HUES48 (cell line): ENCODE data around the gene TXNRD1.

Source experiments
- H3K27ac ChIP-seq: one replicate; pipeline ENCODE4 v1.7.0; 2013; ENCODE audit warnings: low read depth, low read length, inconsistent platforms
- H3K27me3 ChIP-seq: 2 replicates; pipeline ENCODE4 v1.6.1; 2013; ENCODE audit warnings: mild to moderate bottlenecking, low read length; ENCODE audit not compliant: control insufficient read depth, insufficient read depth
- H3K36me3 ChIP-seq: 2 replicates; pipeline ENCODE4 v1.6.1; 2013; ENCODE audit warnings: low read length; ENCODE audit not compliant: control insufficient read depth, insufficient read depth
- H3K4me1 ChIP-seq: 2 replicates; pipeline ENCODE4 v1.6.1; 2013; ENCODE audit warnings: mild to moderate bottlenecking, low read length; ENCODE audit not compliant: control insufficient read depth, insufficient read depth
- H3K4me3 ChIP-seq: 2 replicates; pipeline ENCODE4 v1.5.1; 2013; ENCODE audit warnings: mild to moderate bottlenecking, low read depth, low read length
- H3K9ac ChIP-seq: 2 replicates; pipeline ENCODE4 v1.6.1; 2013; ENCODE audit warnings: mild to moderate bottlenecking, low read depth, low read length, moderate library complexity
- H3K9me3 ChIP-seq: 2 replicates; pipeline ENCODE4 v1.6.1; 2013; ENCODE audit warnings: low read length; ENCODE audit not compliant: control insufficient read depth, insufficient read depth

Gene TXNRD1

GRCh38 chr12:104281636-104282035 lies 66.1 kb downstream of the TXNRD1 start:
- peaks cover 12% of the 10 kb centered on the region for H3K4me1 ChIP-seq
- H3K9me3 ChIP-seq = no peaks in the 10 kb centered on the region
- no peaks in the 10 kb centered on the region for H3K27me3 ChIP-seq
- no peak overlapping the region for H3K27ac ChIP-seq
- H3K9ac ChIP-seq = no peak overlapping the region
- no peaks in the 10 kb centered on the region for H3K36me3 ChIP-seq
- no peak overlapping the region for H3K4me3 ChIP-seq

GRCh38 chr12:104282109-104282508 lies 66.5 kb downstream of the TXNRD1 start:
- no peak overlapping the region for H3K9ac ChIP-seq
- no peaks in the 10 kb centered on the region for H3K27me3 ChIP-seq
- H3K4me3 ChIP-seq = no peak overlapping the region

GRCh38 chr12:104285740-104286515 lies 70.3 kb downstream of the TXNRD1 start:
- Histone ChIP-seq H3K4me3 (peak overlapping the region; percentile 91; the same call in 1 of the 2 replicates), H3K4me1 (peaks cover 19% of the 10 kb centered on the region), H3K9me3 (no peaks in the 10 kb centered on the region), H3K36me3 (peaks cover 7% of the 10 kb centered on the region; the same call in 1 of the 2 replicates), H3K27ac (peak overlapping the region; percentile 99), H3K27me3 (no peaks in the 10 kb centered on the region), H3K9ac (peak overlapping the region; percentile 96)

More at GRCh38 chr12:104282109-104282508, 66.5 kb downstream of the TXNRD1 start:
- Histone ChIP-seq H3K36me3 (no peaks in the 10 kb centered on the region), H3K27ac (no peak overlapping the region), H3K4me1 (peaks cover 12% of the 10 kb centered on the region), H3K9me3 (no peaks in the 10 kb centered on the region)

GRCh38 chr12:104286516-104287482 lies 71.2 kb downstream of the TXNRD1 start:
- Histone ChIP-seq H3K36me3 (peaks cover 12% of the 10 kb centered on the region), H3K9me3 (no peaks in the 10 kb centered on the region), H3K27me3 (no peaks in the 10 kb centered on the region), H3K4me3 (peak overlapping the region; percentile 91), H3K27ac (peak overlapping the region; percentile 99), H3K4me1 (peaks cover 22% of the 10 kb centered on the region), H3K9ac (peak overlapping the region; percentile 96)

- Histone ChIP-seq H3K4me1 (peaks cover 34% of the 10 kb centered on the region), H3K9ac (peak overlapping the region; percentile 89), H3K36me3 (peaks cover 30% of the 10 kb centered on the region), H3K4me3 (peak overlapping the region; percentile 91), H3K27ac (peak overlapping the region; percentile 88), H3K27me3 (no peaks in the 10 kb centered on the region), H3K9me3 (no peaks in the 10 kb centered on the region)
Observed at GRCh38 chr12:104288635-104289274, 73.2 kb downstream of the TXNRD1 start.

GRCh38 chr12:104290320-104290719 lies 74.7 kb downstream of the TXNRD1 start:
- Histone ChIP-seq H3K9me3 (no peaks in the 10 kb centered on the region), H3K4me1 (peaks cover 34% of the 10 kb centered on the region), H3K36me3 (peaks cover 40% of the 10 kb centered on the region), H3K27ac (no peak overlapping the region), H3K27me3 (no peaks in the 10 kb centered on the region), H3K9ac (no peak overlapping the region), H3K4me3 (peak overlapping the region; percentile 91; the same call in 1 of the 2 replicates)

GRCh38 chr12:104290855-104291254 lies 75.3 kb downstream of the TXNRD1 start:
- H3K4me3 ChIP-seq = no peak overlapping the region
- H3K36me3 ChIP-seq = peaks cover 46% of the 10 kb centered on the region
- no peak overlapping the region for H3K27ac ChIP-seq
- H3K4me1 ChIP-seq = peaks cover 29% of the 10 kb centered on the region
- H3K9me3 ChIP-seq = no peaks in the 10 kb centered on the region
- no peaks in the 10 kb centered on the region for H3K27me3 ChIP-seq
- H3K9ac ChIP-seq = no peak overlapping the region

GRCh38 chr12:104291867-104292524 lies 76.4 kb downstream of the TXNRD1 start:
- Histone ChIP-seq H3K9ac (no peak overlapping the region), H3K27me3 (no peaks in the 10 kb centered on the region), H3K9me3 (no peaks in the 10 kb centered on the region), H3K36me3 (peaks cover 55% of the 10 kb centered on the region), H3K4me3 (no peak overlapping the region), H3K27ac (peak overlapping the region; percentile 20), H3K4me1 (peaks cover 21% of the 10 kb centered on the region)

GRCh38 chr12:104292872-104293794 lies 77.6 kb downstream of the TXNRD1 start:
- no peak overlapping the region for H3K27ac ChIP-seq
- peaks cover 63% of the 10 kb centered on the region for H3K36me3 ChIP-seq
- no peak overlapping the region for H3K9ac ChIP-seq
- peaks cover 21% of the 10 kb centered on the region for H3K4me1 ChIP-seq
- H3K4me3 ChIP-seq = no peak overlapping the region
- no peaks in the 10 kb centered on the region for H3K9me3 ChIP-seq
- no peaks in the 10 kb centered on the region for H3K27me3 ChIP-seq
